Mesenchymal stem cell (in vitro differentiated cells and primary cell): ENCODE results near the gene OR4C5. TPM values are rescaled to one million over a fixed set of nuclear protein-coding genes. Genes with fewer than 3 reads are reported as not detected.
"Not testable (repeated sequence)": the region's sequence is repeated elsewhere in the genome, so short reads cannot be mapped to it uniquely, and the experiment has no call there.

ENCODE experiments used
- DNase-seq: peaks from one replicate; pipeline ENCODE4 v3.0.0-alpha.2; 2013
- H2AFZ ChIP-seq: one replicate; pipeline ENCODE4 v1.6.1; 2013; ENCODE audit warnings: low read depth, mild to moderate bottlenecking, control low read depth, inconsistent platforms, low read length, moderate library complexity
- H2AK5ac ChIP-seq: 2 replicates; pipeline ENCODE4 v1.6.1; 2013; ENCODE audit warnings: low read length, moderate library complexity, mild to moderate bottlenecking, inconsistent platforms; ENCODE audit not compliant: severe bottlenecking
- H2BK120ac ChIP-seq: one replicate; pipeline ENCODE4 v1.6.1; 2013; ENCODE audit warnings: low read depth, mild to moderate bottlenecking, inconsistent platforms, low read length, moderate library complexity
- H2BK12ac ChIP-seq, 2 experiments: one replicate each; pipeline ENCODE4 v1.6.1; 2013; ENCODE audit warnings: inconsistent platforms in 2 of 2, low read length in 2 of 2, mild to moderate bottlenecking in 2 of 2, moderate library complexity in 2 of 2, control low read depth in 1 of 2
- H2BK15ac ChIP-seq: one replicate; pipeline ENCODE4 v1.6.1; 2013; ENCODE audit warnings: mild to moderate bottlenecking, low read depth, inconsistent platforms; ENCODE audit not compliant: poor library complexity, severe bottlenecking
- H2BK5ac ChIP-seq: 2 replicates; pipeline ENCODE4 v1.6.1; 2013; ENCODE audit warnings: low read depth, mild to moderate bottlenecking, low read length, control low read depth, inconsistent platforms; ENCODE audit not compliant: poor library complexity, severe bottlenecking
- H3K14ac ChIP-seq, 2 experiments: one replicate each; pipeline ENCODE4 v1.6.1; 2013; ENCODE audit warnings: inconsistent platforms in 2 of 2, low read length in 2 of 2, control low read depth in 1 of 2, mild to moderate bottlenecking in 1 of 2, moderate library complexity in 1 of 2
- H3K18ac ChIP-seq, 2 experiments: one replicate each; pipeline ENCODE4 v1.6.1; 2013; ENCODE audit warnings: inconsistent platforms in 2 of 2, low read length in 2 of 2, control low read depth in 1 of 2, low read depth in 1 of 2, mild to moderate bottlenecking in 1 of 2
- H3K23ac ChIP-seq, 2 experiments: one replicate each; pipeline ENCODE4 v1.6.1; 2013; ENCODE audit warnings: inconsistent platforms in 2 of 2, low read length in 2 of 2, mild to moderate bottlenecking in 2 of 2, moderate library complexity in 2 of 2, control low read depth in 1 of 2
- H3K27ac ChIP-seq: 2 replicates; pipeline ENCODE4 v1.5.1; 2013; ENCODE audit warnings: mild to moderate bottlenecking, moderate library complexity, low read length, control low read depth, inconsistent platforms; ENCODE audit not compliant: poor library complexity, severe bottlenecking
- H3K27me3 ChIP-seq, 2 experiments: 2 replicates each; pipeline versions ENCODE4 v1.6.1 to v1.7.0; 2013; ENCODE audit warnings: low read length in 2 of 2, mild to moderate bottlenecking in 2 of 2, moderate library complexity in 2 of 2, control low read depth in 1 of 2, inconsistent platforms in 1 of 2; ENCODE audit not compliant: control insufficient read depth in 1 of 2, insufficient read depth in 1 of 2
- H3K36me3 ChIP-seq, 2 experiments: 2 replicates each; pipeline versions ENCODE4 v1.6.1 to v1.7.0; 2013; ENCODE audit warnings: low read length in 2 of 2, control low read depth in 1 of 2, inconsistent platforms in 1 of 2, low read depth in 1 of 2, mild to moderate bottlenecking in 1 of 2; ENCODE audit not compliant: insufficient read depth in 2 of 2, control insufficient read depth in 1 of 2
- H3K4ac ChIP-seq, 2 experiments: one replicate each; pipeline ENCODE4 v1.6.1; 2013; ENCODE audit warnings: inconsistent platforms in 2 of 2, low read length in 2 of 2, mild to moderate bottlenecking in 2 of 2, moderate library complexity in 2 of 2, control low read depth in 1 of 2, low read depth in 1 of 2
- H3K4me1 ChIP-seq: 2 replicates; pipeline ENCODE4 v1.6.1; 2013; ENCODE audit warnings: low read depth, low read length, control low read depth; ENCODE audit not compliant: control insufficient read depth, insufficient read depth
- H3K4me2 ChIP-seq: 2 replicates; pipeline ENCODE4 v1.6.1; 2013; ENCODE audit warnings: low read length, mild to moderate bottlenecking, inconsistent platforms; ENCODE audit not compliant: poor library complexity, severe bottlenecking
- H3K4me3 ChIP-seq, 2 experiments: 2 replicates each; pipeline versions ENCODE4 v1.5.1 to v1.7.0; 2013; ENCODE audit warnings: low read length in 2 of 2, mild to moderate bottlenecking in 2 of 2, control low read depth in 1 of 2, low read depth in 1 of 2; ENCODE audit not compliant: insufficient read depth in 1 of 2
- H3K79me1 ChIP-seq: replicated peaks from 2 replicates; pipeline ENCODE4 v1.6.1; 2013; ENCODE audit warnings: mild to moderate bottlenecking, control low read depth, low read length, inconsistent platforms; ENCODE audit not compliant: poor library complexity, severe bottlenecking
- H3K9ac ChIP-seq: 2 replicates; pipeline ENCODE4 v1.7.0; 2013; ENCODE audit warnings: mild to moderate bottlenecking, low read length, moderate library complexity
- H3K9me3 ChIP-seq: 2 replicates; pipeline ENCODE4 v1.7.0; 2013; ENCODE audit warnings: mild to moderate bottlenecking, low read length; ENCODE audit not compliant: control insufficient read depth
- H4K8ac ChIP-seq: one replicate; pipeline ENCODE4 v1.6.1; 2013; ENCODE audit warnings: inconsistent platforms, mild to moderate bottlenecking, low read length, moderate library complexity
- H4K91ac ChIP-seq: one replicate; pipeline ENCODE4 v1.6.1; 2013; ENCODE audit warnings: mild to moderate bottlenecking, low read length, inconsistent platforms
- WGBS: methylation state at CpG from one replicate; pipeline ENCODE4 v1.1.7; 2013; ENCODE audit warnings: mixed read lengths; 5-methylcytosine and 5-hydroxymethylcytosine counted together
- polyA plus RNA-seq, 2 experiments: library from polyadenylated mRNA; stranded (reverse); fragments of 200-250 nt; gene quantifications; one replicate each; pipeline ENCODE4 v1.2.3, GENCODE V29; 2013

The OR4C5 gene
- polyA plus RNA-seq (2013, experiment 1 of 2), result not detected
- not detected for polyA plus RNA-seq (2013, experiment 2 of 2)

GRCh38 chr11:48366365-48366764 lies at the start of gene OR4C5:
OR4C5 (minus strand) TSS chr11:48366465; CDS start chr11:48366465, 0 bp downstream.
- no peak for DNase-seq
- H2BK12ac ChIP-seq, result no peak within 1 kb of the TSS
- 90% methylated on average over 2 of the region's 2 CpGs for WGBS

DNA sequence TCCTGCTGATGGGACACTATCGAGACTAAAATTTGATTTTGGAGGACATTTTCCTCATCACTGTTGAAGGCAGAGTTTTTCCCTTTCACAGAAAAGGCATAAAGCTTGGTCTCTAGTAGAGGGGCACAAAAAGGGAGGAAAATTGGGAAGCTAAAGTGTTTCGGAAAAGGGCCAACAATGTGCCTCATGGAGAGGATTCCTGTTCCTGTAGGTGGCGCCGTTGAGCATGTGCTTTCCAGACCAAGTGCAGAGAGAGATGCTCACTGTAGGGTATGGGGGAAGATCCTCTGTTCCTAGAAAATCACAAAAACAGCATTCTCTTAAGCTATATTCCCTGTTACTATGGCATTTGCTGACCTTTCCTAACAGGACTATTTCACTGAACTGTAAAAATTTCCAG lies 18.4 kb upstream of the OR4C5 start:
- Histone ChIP-seq H3K14ac (no peak overlapping the region), H3K18ac (no peak overlapping the region), H3K4me3 (no peak overlapping the region), H3K23ac (no peak overlapping the region), H3K9ac (no peak overlapping the region), H3K4me1 (no peaks in the 10 kb centered on the region), H3K27ac (no peak overlapping the region), H2BK120ac (no peak overlapping the region), H3K9me3 (peaks cover 28% of the 10 kb centered on the region), H4K91ac (no peak overlapping the region), H2AFZ (no peak overlapping the region), H3K36me3 (no peaks in the 10 kb centered on the region), H4K8ac (no peak overlapping the region), H3K4me2 (no peak overlapping the region), H2AK5ac (no peak overlapping the region), H3K79me1 (no peaks in the 10 kb centered on the region), H3K4ac (no peak overlapping the region), H2BK5ac (no peak overlapping the region), H2BK12ac (no peak overlapping the region), H2BK15ac (no peak overlapping the region), H3K27me3 (no peaks in the 10 kb centered on the region)
- no peak for DNase-seq
- WGBS, result 61% methylated on average over 4 of the region's 4 CpGs

More at GRCh38 chr11:48366365-48366764, at the start of gene OR4C5:
- H4K8ac ChIP-seq, result no peak within 1 kb of the TSS
- H3K18ac ChIP-seq, result no peak within 1 kb of the TSS
- no peak within 1 kb of the TSS for H3K9ac ChIP-seq
- H2AK5ac ChIP-seq, result no peak within 1 kb of the TSS
- H3K4ac ChIP-seq, result no peak within 1 kb of the TSS
- H2BK120ac ChIP-seq, result no peak within 1 kb of the TSS
- no peak within 1 kb of the TSS for H3K4me3 ChIP-seq
- H3K27me3 ChIP-seq, result no peaks in the 10 kb centered on the region
- no peak within 1 kb of the TSS for H2BK5ac ChIP-seq
- no peak within 1 kb of the TSS for H4K91ac ChIP-seq
- no peak within 1 kb of the TSS for H3K23ac ChIP-seq
- no peak within 1 kb of the TSS for H3K14ac ChIP-seq
- H3K27ac ChIP-seq, result no peak within 1 kb of the TSS
- H2BK15ac ChIP-seq, result no peak within 1 kb of the TSS
- no peaks in the 10 kb centered on the region for H3K36me3 ChIP-seq
- no peak within 1 kb of the TSS for H2AFZ ChIP-seq
- no peak within 1 kb of the TSS for H3K4me2 ChIP-seq
- no peaks in the 10 kb centered on the region for H3K79me1 ChIP-seq
- H3K9me3 ChIP-seq, result peaks cover 10% of the 10 kb centered on the region
- H3K4me1 ChIP-seq, result no peaks in the 10 kb centered on the region

- H3K9ac ChIP-seq, H3K79me1 ChIP-seq, H2BK15ac ChIP-seq, H2BK12ac ChIP-seq, H2AFZ ChIP-seq, H4K8ac ChIP-seq, H3K27ac ChIP-seq, H3K27me3 ChIP-seq, H3K14ac ChIP-seq, H3K4me2 ChIP-seq, H2BK5ac ChIP-seq, H3K23ac ChIP-seq, H3K4ac ChIP-seq, H3K4me1 ChIP-seq, H3K36me3 ChIP-seq, H3K18ac ChIP-seq, H4K91ac ChIP-seq, DNase-seq, H2AK5ac ChIP-seq, H3K4me3 ChIP-seq, H2BK120ac ChIP-seq: not testable (repeated sequence)
- H3K9me3 ChIP-seq, result peaks cover 33% of the 10 kb centered on the region
- WGBS, result 88% methylated on average over 2 of the region's 2 CpGs
These were observed 17.9 kb upstream of the OR4C5 start for GRCh38 chr11:48384151-48384550.

DNA sequence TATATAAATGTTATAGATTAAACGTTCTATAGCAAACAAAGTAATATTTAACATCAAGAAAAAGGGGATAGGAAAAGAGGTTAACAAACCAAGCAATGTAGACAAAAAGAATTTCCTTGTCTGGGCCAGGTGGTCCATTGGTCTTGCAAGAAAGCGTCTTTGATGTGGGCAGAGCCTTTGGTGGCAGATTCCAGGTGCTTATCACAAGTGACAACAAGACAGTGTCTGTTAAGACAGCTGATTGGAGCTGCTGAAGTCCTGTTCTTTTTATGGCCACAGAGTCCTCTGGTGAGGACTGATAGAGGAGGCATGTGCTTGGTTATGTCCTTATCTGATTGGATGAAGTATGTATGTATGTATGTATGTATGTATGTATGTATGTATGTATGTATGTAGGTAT lies 5.0 kb downstream of the OR4C5 start:
- H3K27ac ChIP-seq, H2AK5ac ChIP-seq, H3K9me3 ChIP-seq, H4K8ac ChIP-seq, H3K36me3 ChIP-seq, H3K4me2 ChIP-seq, H2BK5ac ChIP-seq, H2BK12ac ChIP-seq, H3K4me1 ChIP-seq, H3K27me3 ChIP-seq, H2BK15ac ChIP-seq, H2AFZ ChIP-seq, H2BK120ac ChIP-seq, H3K4ac ChIP-seq, H3K9ac ChIP-seq, H3K18ac ChIP-seq, H3K14ac ChIP-seq, H3K4me3 ChIP-seq, H3K23ac ChIP-seq, H3K79me1 ChIP-seq, H4K91ac ChIP-seq, DNase-seq: not testable (repeated sequence)
- WGBS, result 26% methylated on average over 1 of the region's 2 CpGs
